Measurements from ENCODE around the gene NTPCR.

DNA sequence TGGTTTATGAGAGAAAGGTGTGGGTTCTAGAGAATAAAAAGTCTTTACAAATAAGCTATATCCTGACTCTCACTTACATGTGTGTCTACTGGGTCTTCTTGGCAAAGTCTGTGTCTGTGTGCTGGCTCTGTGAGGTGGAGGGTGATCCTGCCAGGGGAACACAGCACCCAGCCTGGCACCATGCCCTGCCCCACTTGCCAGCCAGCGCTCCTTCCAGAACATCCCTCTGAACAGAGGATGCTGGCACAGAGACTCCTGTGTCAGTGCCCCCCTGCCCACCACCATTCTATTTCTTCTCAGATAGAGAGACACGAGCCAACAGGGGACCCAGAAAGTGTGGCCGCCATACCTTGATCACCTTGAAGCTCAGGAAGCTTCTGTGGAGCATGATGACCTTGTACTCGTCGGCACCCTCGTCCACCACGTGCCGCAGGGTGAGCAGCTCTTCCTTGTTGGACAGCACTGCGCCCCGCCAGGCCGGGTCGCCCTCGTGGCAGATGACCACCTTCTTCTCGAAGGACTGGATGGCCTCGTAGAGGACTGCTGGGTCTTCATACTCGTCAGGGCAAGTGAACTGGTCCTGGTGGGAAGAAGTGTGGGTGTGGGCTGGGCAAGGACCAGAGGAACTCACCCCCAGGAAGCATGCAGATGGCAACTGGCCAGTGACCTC is 49.7 kb downstream of the NTPCR start:
- TF ChIP-seq, protein P1, sequence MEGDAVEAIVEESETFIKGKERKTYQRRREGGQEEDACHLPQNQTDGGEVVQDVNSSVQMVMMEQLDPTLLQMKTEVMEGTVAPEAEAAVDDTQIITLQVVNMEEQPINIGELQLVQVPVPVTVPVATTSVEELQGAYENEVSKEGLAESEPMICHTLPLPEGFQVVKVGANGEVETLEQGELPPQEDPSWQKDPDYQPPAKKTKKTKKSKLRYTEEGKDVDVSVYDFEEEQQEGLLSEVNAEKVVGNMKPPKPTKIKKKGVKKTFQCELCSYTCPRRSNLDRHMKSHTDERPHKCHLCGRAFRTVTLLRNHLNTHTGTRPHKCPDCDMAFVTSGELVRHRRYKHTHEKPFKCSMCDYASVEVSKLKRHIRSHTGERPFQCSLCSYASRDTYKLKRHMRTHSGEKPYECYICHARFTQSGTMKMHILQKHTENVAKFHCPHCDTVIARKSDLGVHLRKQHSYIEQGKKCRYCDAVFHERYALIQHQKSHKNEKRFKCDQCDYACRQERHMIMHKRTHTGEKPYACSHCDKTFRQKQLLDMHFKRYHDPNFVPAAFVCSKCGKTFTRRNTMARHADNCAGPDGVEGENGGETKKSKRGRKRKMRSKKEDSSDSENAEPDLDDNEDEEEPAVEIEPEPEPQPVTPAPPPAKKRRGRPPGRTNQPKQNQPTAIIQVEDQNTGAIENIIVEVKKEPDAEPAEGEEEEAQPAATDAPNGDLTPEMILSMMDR (IDR thresholded peaks at IDR 0.05), result no peak
- no peak for TF ChIP-seq POLR2A (IDR thresholded peaks at IDR 0.05)

All from transverse colon (tissue), 3 donors.